T-helper 1 cell treated with Interleukin-12 subunit alpha and Interleukin-12 subunit beta and Interleukin-4 antibody, amounts not matched to agents 30 ng/mL and 1 ng/mL, for 36 hours (primary cell): ENCODE data around the gene DGKI. TPM values are rescaled to one million over a fixed set of nuclear protein-coding genes. Genes with fewer than 3 reads are reported as not detected.

Source experiments
- intact Hi-C: fragments of 100-400 bp; cut with micrococcal nuclease; formaldehyde crosslinking; loops from one replicate; pipeline ENCODE4 v1.15.1; 2024
- total RNA-seq: library from RNA; stranded (reverse); gene quantifications from 2 replicates; pipeline ENCODE4 v1.2.3, GENCODE V29; 2022

DGKI gene
- total RNA-seq, 1 donor from 2014 or later, result 3.4 TPM

- intact Hi-C loops, result no loop called here
Observed at GRCh38 chr7:137381045-137381444, 465.7 kb downstream of the DGKI start.

GRCh38 chr7:137373507-137373906 lies 473.3 kb downstream of the DGKI start:
- intact Hi-C loops, result no loop called here

GRCh38 chr7:137371616-137372015 lies 475.2 kb downstream of the DGKI start:
- intact Hi-C loops, result no loop called here

GRCh38 chr7:137366995-137367394 lies 479.8 kb downstream of the DGKI start:
- intact Hi-C loops, result no loop called here

GRCh38 chr7:137363683-137364082 lies 483.1 kb downstream of the DGKI start:
- intact Hi-C loops, result no loop called here

GRCh38 chr7:137360087-137360679 lies 486.6 kb downstream of the DGKI start:
- intact Hi-C loops, result no loop called here

- intact Hi-C loops, result no loop called here
Observed at GRCh38 chr7:137354961-137355360, 491.8 kb downstream of the DGKI start.

- intact Hi-C loops, result no loop called here
Observed at GRCh38 chr7:137354396-137354795, 492.4 kb downstream of the DGKI start.

- intact Hi-C loops, result no loop called here
Observed at GRCh38 chr7:137351941-137352340, 494.8 kb downstream of the DGKI start.

GRCh38 chr7:137345799-137346449 lies 500.9 kb downstream of the DGKI start:
- intact Hi-C loops, result no loop called here

- intact Hi-C loops, result no loop called here
Observed at GRCh38 chr7:137343281-137343841, 503.4 kb downstream of the DGKI start, which contains the start of gene PTN. TSS of gene PTN (minus strand) at chr7:137343733. CDS start at chr7:137254973, 88,760 bp downstream.

GRCh38 chr7:137342828-137343261 lies 503.9 kb downstream of the DGKI start:
- intact Hi-C loops, result no loop called here

- intact Hi-C loops, result no loop called here
Observed at GRCh38 chr7:137342265-137342664, 504.5 kb downstream of the DGKI start.

- intact Hi-C loops, result no loop called here
Observed at GRCh38 chr7:137337902-137338301, 508.9 kb downstream of the DGKI start.

GRCh38 chr7:137335814-137336213 lies 511.0 kb downstream of the DGKI start:
- intact Hi-C loops, result no loop called here

GRCh38 chr7:137331378-137331777 lies 515.4 kb downstream of the DGKI start:
- intact Hi-C loops, result no loop called here

Other genes starting within 250 kb of the DGKI start
- gene CREB3L2, start 155.1 kb upstream of the DGKI start, total RNA-seq, result 49.2 and 51.4 TPM in 2 replicates
- gene AKR1D1, start 229.5 kb upstream of the DGKI start, total RNA-seq, result not detected in 2 replicates